Activated CD4-positive, alpha-beta memory T cell treated with anti-CD3 and anti-CD28 coated beads for 36 hours (primary cell): ENCODE data around the gene SDK2. TPM values are rescaled to one million over a fixed set of nuclear protein-coding genes. Genes with fewer than 3 reads are reported as not detected.

Experiments used
- CTCF ChIA-PET: fragments of 350-600 bp; sonication (Branson Sonifier 250); formaldehyde crosslinking; loops from one replicate; lab custom pipeline; 2021; ENCODE audit warnings: antibody characterized with exemption, inconsistent platforms; lab: Charles Lee
- POLR2A ChIA-PET: fragments of 350-600 bp; sonication (Branson Sonifier 250); formaldehyde crosslinking; loops from one replicate; lab custom pipeline; 2021; ENCODE audit warnings: antibody characterized with exemption; lab: Charles Lee
- DNase-seq: peaks from one replicate; pipeline ENCODE4 v3.0.0-alpha.2; 2020
- H3K27ac Mint-ChIP-seq: one replicate; pipeline ENCODE4 v1.8.0; 2021; ENCODE audit warnings: mixed read lengths
- H3K27me3 Mint-ChIP-seq: one replicate; pipeline ENCODE4 v1.8.0; 2021; ENCODE audit warnings: mixed read lengths
- H3K36me3 Mint-ChIP-seq: one replicate; pipeline ENCODE4 v1.8.0; 2021; ENCODE audit warnings: mixed read lengths
- H3K4me1 Mint-ChIP-seq: one replicate; pipeline ENCODE4 v1.8.0; 2021; ENCODE audit warnings: low read depth, mixed read lengths
- H3K4me3 Mint-ChIP-seq: one replicate; pipeline ENCODE4 v1.8.0; 2021; ENCODE audit warnings: mild to moderate bottlenecking, mixed read lengths
- H3K9me3 Mint-ChIP-seq: one replicate; pipeline ENCODE4 v1.8.0; 2021; ENCODE audit warnings: mixed read lengths
- intact Hi-C: fragments of 100-400 bp; cut with micrococcal nuclease; formaldehyde crosslinking; loops from one replicate; pipeline ENCODE4 v1.15.1; 2023
- total RNA-seq, 2 experiments: library from RNA; stranded (reverse); gene quantifications; one replicate each; pipeline ENCODE4 v1.2.3, GENCODE V29; 2021

Gene SDK2
- total RNA-seq, 2 experiments from 2014 or later, result 0.05 to 0.12 TPM

DNA sequence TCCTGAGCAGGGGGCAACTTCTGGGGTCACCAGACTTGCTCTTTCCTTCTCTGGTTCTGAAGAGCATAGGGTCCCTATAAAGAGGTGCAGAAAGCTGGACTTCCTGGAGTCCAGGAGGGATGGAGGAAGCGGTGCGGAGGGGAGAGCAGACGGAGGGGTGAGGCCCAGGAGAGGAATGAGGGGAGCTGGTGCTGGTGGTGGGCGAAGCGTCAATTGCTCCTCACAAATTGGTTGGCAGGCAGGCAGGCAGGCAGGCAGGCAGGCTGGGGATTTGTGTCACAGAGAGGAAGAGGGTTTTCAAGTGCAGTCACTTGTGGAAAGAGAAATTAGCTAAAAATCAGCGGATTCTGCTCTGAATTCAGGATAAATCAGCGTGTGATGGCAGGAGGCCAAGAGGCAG lies 198.8 kb downstream of the SDK2 start:
- no peaks in the 10 kb centered on the region for H3K36me3 Mint-ChIP-seq
- ChIA-PET CTCF (no interaction called here), POLR2A (no interaction called here)
- intact Hi-C loops, result no loop called here
- no peak for DNase-seq
- H3K27me3 Mint-ChIP-seq, result no peaks in the 10 kb centered on the region
- no peak overlapping the region for H3K27ac Mint-ChIP-seq
- H3K4me1 Mint-ChIP-seq, result no peaks in the 10 kb centered on the region
- no peaks in the 10 kb centered on the region for H3K9me3 Mint-ChIP-seq
- no peak overlapping the region for H3K4me3 Mint-ChIP-seq

- Mint-ChIP-seq H3K27me3 (peaks cover 2% of the 10 kb centered on the region), H3K36me3 (no peaks in the 10 kb centered on the region), H3K4me1 (no peaks in the 10 kb centered on the region), H3K27ac (no peak overlapping the region), H3K4me3 (no peak overlapping the region), H3K9me3 (no peaks in the 10 kb centered on the region)
- DNase-seq, result no peak
- ChIA-PET POLR2A (no interaction called here), CTCF (interaction anchor here (1.6 kb wide), 1 partner anchor 15 kb away, joined by 7 read pairs; no protein-coding TSS in a partner anchor)
- intact Hi-C loops, result no loop called here
Observed at GRCh38 chr17:73444021-73444420, 200.2 kb downstream of the SDK2 start.

DNA sequence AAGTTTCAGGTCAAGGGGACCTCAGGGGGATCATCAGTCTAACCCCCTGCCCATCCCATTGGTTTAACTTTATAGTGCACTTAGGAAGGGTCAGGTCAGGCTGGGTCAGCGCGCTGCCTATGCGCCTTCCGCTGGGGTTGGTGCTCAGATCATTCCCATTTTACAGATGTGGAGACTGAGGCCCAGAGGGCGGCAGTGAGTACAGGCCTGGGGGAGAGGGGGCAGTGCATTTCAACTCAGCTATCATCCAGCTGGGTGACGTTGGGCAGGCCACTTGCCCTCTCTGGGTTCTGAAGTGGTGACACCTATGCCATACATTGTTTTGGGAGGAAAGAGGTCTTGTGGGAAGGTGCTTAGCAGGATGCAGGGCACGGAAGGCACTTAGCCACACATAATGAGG lies 204.6 kb downstream of the SDK2 start:
- Mint-ChIP-seq H3K27ac (no peak overlapping the region), H3K4me3 (no peak overlapping the region), H3K4me1 (no peaks in the 10 kb centered on the region), H3K27me3 (peaks cover 2% of the 10 kb centered on the region), H3K9me3 (no peaks in the 10 kb centered on the region), H3K36me3 (no peaks in the 10 kb centered on the region)
- ChIA-PET POLR2A (no interaction called here), CTCF (no interaction called here)
- intact Hi-C loops, result no loop called here
- DNase-seq, result no peak

DNA sequence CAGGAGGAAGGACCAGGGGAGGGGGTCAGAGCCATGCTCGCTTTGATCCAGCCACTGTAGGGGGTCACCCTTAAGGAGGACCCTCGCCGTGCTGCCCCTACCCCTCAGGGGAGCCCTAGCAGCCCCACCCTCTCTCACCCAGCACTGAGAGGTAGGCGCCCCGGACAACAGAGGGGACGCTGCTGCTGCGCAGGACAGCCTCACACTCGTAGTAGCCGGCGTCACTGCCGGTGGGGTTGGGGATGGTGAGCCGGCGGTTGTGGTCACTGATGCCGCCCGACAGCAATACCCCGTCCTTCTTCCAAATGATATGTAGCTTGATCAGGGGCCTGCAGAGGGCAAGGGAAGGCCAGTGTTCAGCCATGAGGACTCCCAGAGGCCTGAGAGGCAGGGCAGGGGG lies 206.4 kb downstream of the SDK2 start:
- intact Hi-C loops, result no loop called here
- no peaks in the 10 kb centered on the region for H3K4me1 Mint-ChIP-seq
- no peak overlapping the region for H3K4me3 Mint-ChIP-seq
- ChIA-PET CTCF (no interaction called here), POLR2A (no interaction called here)
- no peak for DNase-seq
- no peak overlapping the region for H3K27ac Mint-ChIP-seq
- no peaks in the 10 kb centered on the region for H3K9me3 Mint-ChIP-seq
- peaks cover 2% of the 10 kb centered on the region for H3K27me3 Mint-ChIP-seq
- H3K36me3 Mint-ChIP-seq, result no peaks in the 10 kb centered on the region

GRCh38 chr17:73436954-73437353 lies 207.3 kb downstream of the SDK2 start:
- H3K27ac Mint-ChIP-seq, result peak overlapping the region; percentile 6
- peaks cover 2% of the 10 kb centered on the region for H3K27me3 Mint-ChIP-seq
- intact Hi-C loops, result no loop called here
- H3K4me3 Mint-ChIP-seq, result no peak overlapping the region
- H3K36me3 Mint-ChIP-seq, result no peaks in the 10 kb centered on the region
- POLR2A ChIA-PET, result no interaction called here
- no peak for DNase-seq
- H3K9me3 Mint-ChIP-seq, result no peaks in the 10 kb centered on the region
- CTCF ChIA-PET, result no interaction called here
- H3K4me1 Mint-ChIP-seq, result no peaks in the 10 kb centered on the region

DNA sequence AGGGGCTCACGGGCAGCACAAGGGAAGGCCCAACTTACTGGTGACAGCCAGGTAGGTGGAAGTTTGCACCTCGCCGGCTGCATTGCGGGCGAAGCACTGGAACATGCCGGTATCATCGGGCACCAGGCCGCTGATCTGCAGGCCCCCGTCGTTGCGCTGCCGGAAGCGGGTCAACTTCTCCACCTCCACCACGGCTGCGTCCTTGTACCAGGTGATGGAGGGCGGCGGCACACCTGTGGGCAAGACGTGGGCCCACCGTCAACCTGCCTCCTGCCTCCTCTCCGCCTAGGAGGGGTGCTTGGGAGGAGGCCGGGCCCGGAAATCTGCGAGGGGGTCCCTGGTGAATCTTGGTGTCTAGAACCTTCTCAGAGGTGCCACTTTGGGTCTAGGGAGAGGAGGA lies 208.8 kb downstream of the SDK2 start:
- Mint-ChIP-seq H3K36me3 (no peaks in the 10 kb centered on the region), H3K27me3 (peaks cover 2% of the 10 kb centered on the region), H3K4me3 (no peak overlapping the region), H3K4me1 (peaks cover 2% of the 10 kb centered on the region), H3K27ac (no peak overlapping the region), H3K9me3 (no peaks in the 10 kb centered on the region)
- intact Hi-C loops, result no loop called here
- no peak for DNase-seq
- POLR2A ChIA-PET, result no interaction called here
- CTCF ChIA-PET, result no interaction called here

DNA sequence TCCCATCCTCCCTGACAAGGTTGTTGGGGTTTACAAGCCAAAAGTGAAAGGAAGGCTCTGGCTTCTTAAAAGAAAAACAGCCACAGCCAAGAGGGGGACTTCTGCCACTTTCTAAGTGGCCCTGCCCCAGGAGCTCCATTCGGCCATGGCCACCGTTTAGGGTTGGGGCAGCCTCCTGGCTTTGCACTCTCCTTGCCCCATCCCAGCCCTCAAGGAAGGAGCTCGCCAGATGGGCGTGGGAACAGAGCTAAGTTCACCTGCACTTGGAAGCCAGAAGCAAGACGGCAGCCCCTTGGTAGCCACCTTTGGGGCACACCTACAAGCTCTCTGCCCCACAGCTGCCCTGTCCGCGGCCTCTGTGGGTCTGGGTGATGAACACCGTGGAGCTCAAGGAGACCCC lies 210.1 kb downstream of the SDK2 start:
- no peaks in the 10 kb centered on the region for H3K36me3 Mint-ChIP-seq
- H3K4me1 Mint-ChIP-seq, result peaks cover 2% of the 10 kb centered on the region
- ChIA-PET POLR2A (no interaction called here), CTCF (no interaction called here)
- no peak overlapping the region for H3K27ac Mint-ChIP-seq
- no peaks in the 10 kb centered on the region for H3K9me3 Mint-ChIP-seq
- no peak overlapping the region for H3K4me3 Mint-ChIP-seq
- peaks cover 3% of the 10 kb centered on the region for H3K27me3 Mint-ChIP-seq
- DNase-seq, result no peak
- intact Hi-C loops, result no loop called here

- H3K4me1 Mint-ChIP-seq, result peaks cover 2% of the 10 kb centered on the region
- H3K9me3 Mint-ChIP-seq, result no peaks in the 10 kb centered on the region
- peaks cover 3% of the 10 kb centered on the region for H3K27me3 Mint-ChIP-seq
- POLR2A ChIA-PET, result no interaction called here
- no peaks in the 10 kb centered on the region for H3K36me3 Mint-ChIP-seq
- no peak overlapping the region for H3K27ac Mint-ChIP-seq
- no peak overlapping the region for H3K4me3 Mint-ChIP-seq
- CTCF ChIA-PET, result no interaction called here
- DNase-seq, result no peak
- intact Hi-C loops, result no loop called here
Observed at GRCh38 chr17:73433501-73433900, 210.7 kb downstream of the SDK2 start.

- DNase-seq, result no peak
- POLR2A ChIA-PET, result no interaction called here
- H3K4me3 Mint-ChIP-seq, result no peak overlapping the region
- CTCF ChIA-PET, result no interaction called here
- no peak overlapping the region for H3K27ac Mint-ChIP-seq
- H3K27me3 Mint-ChIP-seq, result peaks cover 3% of the 10 kb centered on the region
- intact Hi-C loops, result no loop called here
- no peaks in the 10 kb centered on the region for H3K9me3 Mint-ChIP-seq
- no peaks in the 10 kb centered on the region for H3K36me3 Mint-ChIP-seq
- H3K4me1 Mint-ChIP-seq, result peaks cover 2% of the 10 kb centered on the region
Observed at GRCh38 chr17:73432624-73433190, 211.5 kb downstream of the SDK2 start.

GRCh38 chr17:73431401-73432205 lies 212.6 kb downstream of the SDK2 start:
- Mint-ChIP-seq H3K4me3 (no peak overlapping the region), H3K9me3 (no peaks in the 10 kb centered on the region), H3K36me3 (no peaks in the 10 kb centered on the region), H3K27me3 (peaks cover 3% of the 10 kb centered on the region), H3K27ac (no peak overlapping the region), H3K4me1 (peaks cover 2% of the 10 kb centered on the region)
- intact Hi-C loops, result no loop called here
- ChIA-PET POLR2A (no interaction called here), CTCF (interaction anchor here (0.7 to 4.4 kb wide), 2 partner anchors 276 to 279 kb away, joined by 3 to 63 read pairs; no protein-coding TSS in a partner anchor)
- no peak for DNase-seq

GRCh38 chr17:73430848-73431247 lies 213.4 kb downstream of the SDK2 start:
- ChIA-PET POLR2A (no interaction called here), CTCF (interaction anchor here (0.7 to 4.4 kb wide), 5 partner anchors 10 to 280 kb away, joined by 3 to 63 read pairs (median 5); no protein-coding TSS in a partner anchor)
- Mint-ChIP-seq H3K4me1 (peaks cover 2% of the 10 kb centered on the region), H3K36me3 (no peaks in the 10 kb centered on the region), H3K4me3 (no peak overlapping the region), H3K9me3 (no peaks in the 10 kb centered on the region), H3K27ac (no peak overlapping the region), H3K27me3 (peaks cover 3% of the 10 kb centered on the region)
- intact Hi-C loops, result no loop called here
- DNase-seq, result peak; percentile 18

- Mint-ChIP-seq H3K27me3 (peaks cover 3% of the 10 kb centered on the region), H3K36me3 (no peaks in the 10 kb centered on the region), H3K4me3 (no peak overlapping the region), H3K27ac (no peak overlapping the region), H3K9me3 (no peaks in the 10 kb centered on the region), H3K4me1 (peaks cover 2% of the 10 kb centered on the region)
- CTCF ChIA-PET, result interaction anchor here (0.7 to 4.4 kb wide), 24 partner anchors 9 to 873 kb away, joined by 3 to 63 read pairs (median 4); no protein-coding TSS in a partner anchor
- POLR2A ChIA-PET, result no interaction called here
- no peak for DNase-seq
- intact Hi-C loops, result no loop called here
Observed at GRCh38 chr17:73430165-73430680, 214.0 kb downstream of the SDK2 start.
